Parathyroid adenoma (tissue), 2 donors: ENCODE data around the gene BMF.
"Not testable (repeated sequence)": the region's sequence is repeated elsewhere in the genome, so short reads cannot be mapped to it uniquely, and the experiment has no call there.

ENCODE experiments used
- H2AFZ ChIP-seq: fragments of 300-600 bp; sonication (generic); one replicate; pipeline ENCODE4 v1.7.0; 2017; ENCODE audit warnings: antibody characterized with exemption, mild to moderate bottlenecking
- H3K27ac ChIP-seq: fragments of 300-600 bp; sonication (generic); one replicate; pipeline ENCODE4 v1.7.0; 2017
- H3K27me3 ChIP-seq: fragments of 300-600 bp; sonication (generic); one replicate; pipeline ENCODE4 v1.7.0; 2017; ENCODE audit warnings: low read length; ENCODE audit not compliant: control insufficient read depth, insufficient read depth
- H3K36me3 ChIP-seq: fragments of 300-600 bp; sonication (generic); one replicate; pipeline ENCODE4 v1.7.0; 2017; ENCODE audit warnings: low read length; ENCODE audit not compliant: control insufficient read depth, insufficient read depth
- H3K4me1 ChIP-seq: fragments of 300-600 bp; sonication (generic); one replicate; pipeline ENCODE4 v1.7.0; 2017; ENCODE audit warnings: control low read depth
- H3K4me2 ChIP-seq: fragments of 300-600 bp; sonication (generic); one replicate; pipeline ENCODE4 v1.7.0; 2017; ENCODE audit warnings: low read length
- H3K4me3 ChIP-seq: fragments of 300-600 bp; sonication (generic); one replicate; pipeline ENCODE4 v1.7.0; 2017; ENCODE audit warnings: low read depth, low read length
- H3K79me2 ChIP-seq: fragments of 300-600 bp; sonication (generic); one replicate; pipeline ENCODE4 v1.7.0; 2017; ENCODE audit warnings: control low read depth
- H3K9ac ChIP-seq: fragments of 300-600 bp; sonication (generic); one replicate; pipeline ENCODE4 v1.7.0; 2017; ENCODE audit warnings: mild to moderate bottlenecking
- H3K9me3 ChIP-seq: fragments of 300-600 bp; sonication (generic); one replicate; pipeline ENCODE4 v1.7.0; 2017; ENCODE audit warnings: low read length; ENCODE audit not compliant: control insufficient read depth
- TF ChIP-seq, protein P1 (sequence below): fragments of 300-600 bp; sonication (generic); IDR thresholded peaks from one replicate; pipeline ENCODE4 v1.7.0; 2017; ENCODE audit warnings: antibody characterized with exemption, mild to moderate bottlenecking
- donor health status: primary hyperparathyroidism.

The BMF gene

DNA sequence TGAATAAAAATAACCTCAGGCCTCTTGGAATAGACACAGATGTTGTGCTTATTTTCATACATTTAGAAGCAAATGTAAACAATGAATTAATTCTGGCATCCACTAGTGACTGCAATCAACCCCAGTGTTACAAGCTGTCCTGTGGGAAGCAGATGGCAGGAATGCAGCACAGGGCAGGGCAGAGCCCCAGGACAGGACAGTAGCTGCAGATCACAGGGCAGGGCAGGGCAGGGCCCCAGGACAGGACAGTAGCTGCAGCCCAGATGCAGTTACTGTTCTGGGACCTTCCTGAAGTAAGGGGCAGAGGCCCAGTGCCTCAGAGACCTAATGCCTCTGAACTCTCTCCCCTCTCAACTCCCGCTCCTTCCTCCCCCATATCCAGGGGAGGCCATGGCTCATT is 14.3 kb upstream of the BMF start:
- H3K36me3 ChIP-seq, H3K4me1 ChIP-seq, H3K27ac ChIP-seq, H3K79me2 ChIP-seq, H3K9ac ChIP-seq, H3K9me3 ChIP-seq, H3K4me2 ChIP-seq, H2AFZ ChIP-seq, H3K4me3 ChIP-seq, H3K27me3 ChIP-seq: not testable (repeated sequence)

DNA sequence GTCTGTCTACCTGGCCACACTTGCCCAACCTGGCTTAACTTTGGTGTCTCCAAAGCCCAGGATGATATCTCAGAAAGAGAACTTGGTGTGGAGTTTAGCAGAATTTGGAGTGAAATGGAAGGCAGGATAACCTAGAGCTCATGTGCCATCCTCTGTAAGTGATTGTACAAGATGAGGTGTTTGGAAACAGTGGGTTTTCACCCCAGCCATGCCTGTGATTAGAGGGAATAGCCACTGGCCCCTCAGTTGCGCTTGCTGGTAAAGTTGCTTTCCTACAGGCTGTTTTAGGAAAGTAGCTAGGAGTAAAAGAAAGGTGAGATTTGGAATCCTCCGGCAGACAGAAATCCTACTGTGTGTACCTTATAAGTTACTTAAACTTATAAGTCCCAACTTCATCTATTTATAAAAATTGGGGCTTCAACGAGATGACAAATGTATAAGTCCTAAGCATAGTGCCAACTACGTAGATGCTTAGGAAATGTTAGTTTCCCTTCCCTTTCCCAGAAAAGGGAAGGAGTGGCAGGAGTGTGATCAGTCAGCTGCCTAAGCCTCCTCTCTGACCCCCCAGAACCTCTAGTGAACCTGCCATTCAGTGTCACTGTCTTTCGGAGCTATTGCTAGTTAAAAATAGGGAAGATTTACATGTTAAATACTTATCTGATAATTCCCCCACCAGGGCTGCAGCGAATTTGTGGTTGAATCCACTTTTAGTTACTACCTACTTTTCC is 13.4 kb upstream of the BMF start:
- Histone ChIP-seq H3K27ac (no peak overlapping the region), H3K79me2 (no peaks in the 10 kb centered on the region), H3K9ac (no peak overlapping the region), H2AFZ (no peak overlapping the region), H3K9me3 (no peaks in the 10 kb centered on the region), H3K36me3 (no peaks in the 10 kb centered on the region), H3K27me3 (no peaks in the 10 kb centered on the region), H3K4me1 (peaks cover 3% of the 10 kb centered on the region), H3K4me3 (no peak overlapping the region), H3K4me2 (no peak overlapping the region)
- TF ChIP-seq, protein P1, sequence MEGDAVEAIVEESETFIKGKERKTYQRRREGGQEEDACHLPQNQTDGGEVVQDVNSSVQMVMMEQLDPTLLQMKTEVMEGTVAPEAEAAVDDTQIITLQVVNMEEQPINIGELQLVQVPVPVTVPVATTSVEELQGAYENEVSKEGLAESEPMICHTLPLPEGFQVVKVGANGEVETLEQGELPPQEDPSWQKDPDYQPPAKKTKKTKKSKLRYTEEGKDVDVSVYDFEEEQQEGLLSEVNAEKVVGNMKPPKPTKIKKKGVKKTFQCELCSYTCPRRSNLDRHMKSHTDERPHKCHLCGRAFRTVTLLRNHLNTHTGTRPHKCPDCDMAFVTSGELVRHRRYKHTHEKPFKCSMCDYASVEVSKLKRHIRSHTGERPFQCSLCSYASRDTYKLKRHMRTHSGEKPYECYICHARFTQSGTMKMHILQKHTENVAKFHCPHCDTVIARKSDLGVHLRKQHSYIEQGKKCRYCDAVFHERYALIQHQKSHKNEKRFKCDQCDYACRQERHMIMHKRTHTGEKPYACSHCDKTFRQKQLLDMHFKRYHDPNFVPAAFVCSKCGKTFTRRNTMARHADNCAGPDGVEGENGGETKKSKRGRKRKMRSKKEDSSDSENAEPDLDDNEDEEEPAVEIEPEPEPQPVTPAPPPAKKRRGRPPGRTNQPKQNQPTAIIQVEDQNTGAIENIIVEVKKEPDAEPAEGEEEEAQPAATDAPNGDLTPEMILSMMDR: no peak

- no peak overlapping the region for H2AFZ ChIP-seq
- no peaks in the 10 kb centered on the region for H3K79me2 ChIP-seq
- no peaks in the 10 kb centered on the region for H3K9me3 ChIP-seq
- no peak overlapping the region for H3K9ac ChIP-seq
- no peaks in the 10 kb centered on the region for H3K4me1 ChIP-seq
- H3K4me2 ChIP-seq: no peak overlapping the region
- no peak overlapping the region for H3K27ac ChIP-seq
- TF ChIP-seq, protein P1: no peak
- no peak overlapping the region for H3K4me3 ChIP-seq
- H3K27me3 ChIP-seq: no peaks in the 10 kb centered on the region
- H3K36me3 ChIP-seq: no peaks in the 10 kb centered on the region
Measured at GRCh38 chr15:40118473-40118872, 9.8 kb upstream of the BMF start.

DNA sequence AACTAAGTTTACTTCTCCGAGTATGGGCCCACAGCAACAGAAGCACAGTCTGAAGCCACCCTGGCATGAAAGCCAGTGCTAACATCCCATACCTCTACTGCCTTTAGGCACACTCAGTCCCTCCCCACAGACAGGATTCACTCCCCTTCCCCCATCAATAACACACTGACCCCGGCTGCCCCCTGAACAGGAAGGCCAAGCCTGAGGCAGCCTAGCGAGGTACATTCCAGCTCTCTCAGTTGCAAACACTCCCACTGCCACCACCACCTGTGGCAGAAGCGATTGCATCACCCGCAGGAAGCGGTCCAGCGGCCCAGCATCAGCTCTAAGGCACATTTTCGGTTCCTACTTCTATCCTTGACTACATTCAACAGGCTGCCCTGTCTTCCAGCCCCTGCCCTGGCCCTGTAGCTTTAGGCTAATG is 7.0 kb upstream of the BMF start:
- no peaks in the 10 kb centered on the region for H3K79me2 ChIP-seq
- H3K4me2 ChIP-seq: no peak overlapping the region
- no peak overlapping the region for H3K27ac ChIP-seq
- no peak overlapping the region for H3K4me3 ChIP-seq
- H2AFZ ChIP-seq: no peak overlapping the region
- H3K36me3 ChIP-seq: no peaks in the 10 kb centered on the region
- no peaks in the 10 kb centered on the region for H3K27me3 ChIP-seq
- no peaks in the 10 kb centered on the region for H3K4me1 ChIP-seq
- H3K9ac ChIP-seq: no peak overlapping the region
- H3K9me3 ChIP-seq: no peaks in the 10 kb centered on the region
- TF ChIP-seq, protein P1: no peak

DNA sequence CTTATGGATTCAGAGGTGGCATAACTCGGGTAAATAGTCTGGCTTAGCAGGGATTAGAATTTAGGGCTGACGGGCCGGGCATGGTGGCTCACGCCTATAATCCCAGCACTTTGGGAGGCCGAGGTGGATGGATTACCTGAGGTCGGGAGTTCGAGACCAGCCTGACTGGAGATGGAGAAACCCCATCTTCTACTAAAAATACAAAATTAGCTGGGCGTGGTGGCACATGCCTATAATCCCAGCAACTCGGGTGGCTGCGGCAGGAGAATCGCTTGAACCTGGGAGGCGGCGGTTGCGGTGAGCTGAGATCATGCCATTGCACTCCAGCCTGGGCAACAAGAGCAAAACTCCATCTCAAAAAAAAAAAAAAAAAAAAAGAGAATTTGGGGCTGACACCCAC is 6.4 kb upstream of the BMF start:
- not testable (repeated sequence) for H3K27ac ChIP-seq

GRCh38 chr15:40114218-40114617 is 5.5 kb upstream of the BMF start:
- no peak overlapping the region for H2AFZ ChIP-seq
- H3K9ac ChIP-seq: no peak overlapping the region
- no peaks in the 10 kb centered on the region for H3K4me1 ChIP-seq
- no peaks in the 10 kb centered on the region for H3K36me3 ChIP-seq
- H3K27ac ChIP-seq: no peak overlapping the region
- TF ChIP-seq, protein P1: no peak
- H3K9me3 ChIP-seq: no peaks in the 10 kb centered on the region
- no peaks in the 10 kb centered on the region for H3K79me2 ChIP-seq
- no peaks in the 10 kb centered on the region for H3K27me3 ChIP-seq
- no peak overlapping the region for H3K4me2 ChIP-seq
- no peak overlapping the region for H3K4me3 ChIP-seq

More for the DNA sequence above, 6.4 kb upstream of the BMF start:
- H3K9ac ChIP-seq, H3K36me3 ChIP-seq, H2AFZ ChIP-seq, H3K9me3 ChIP-seq, H3K4me1 ChIP-seq, H3K79me2 ChIP-seq, H3K27me3 ChIP-seq, H3K4me2 ChIP-seq, H3K4me3 ChIP-seq: not testable (repeated sequence)
